Activated CD4-positive, CD25-positive, alpha-beta regulatory T cell treated with anti-CD3 and anti-CD28 coated beads, Interleukin-2, amount 50 U/mL, for 24 hours (primary cell): Measurements from ENCODE around the gene GPX2.

ENCODE experiments used
- ATAC-seq, 2 donors: fragments of 150-1000 bp; cut with Tn5 transposase; one replicate each; pipeline ENCODE4 v1.10.0; 2021; ENCODE audit warnings: mild to moderate bottlenecking in 1 of 2, moderate library complexity in 1 of 2

GPX2 gene

DNA sequence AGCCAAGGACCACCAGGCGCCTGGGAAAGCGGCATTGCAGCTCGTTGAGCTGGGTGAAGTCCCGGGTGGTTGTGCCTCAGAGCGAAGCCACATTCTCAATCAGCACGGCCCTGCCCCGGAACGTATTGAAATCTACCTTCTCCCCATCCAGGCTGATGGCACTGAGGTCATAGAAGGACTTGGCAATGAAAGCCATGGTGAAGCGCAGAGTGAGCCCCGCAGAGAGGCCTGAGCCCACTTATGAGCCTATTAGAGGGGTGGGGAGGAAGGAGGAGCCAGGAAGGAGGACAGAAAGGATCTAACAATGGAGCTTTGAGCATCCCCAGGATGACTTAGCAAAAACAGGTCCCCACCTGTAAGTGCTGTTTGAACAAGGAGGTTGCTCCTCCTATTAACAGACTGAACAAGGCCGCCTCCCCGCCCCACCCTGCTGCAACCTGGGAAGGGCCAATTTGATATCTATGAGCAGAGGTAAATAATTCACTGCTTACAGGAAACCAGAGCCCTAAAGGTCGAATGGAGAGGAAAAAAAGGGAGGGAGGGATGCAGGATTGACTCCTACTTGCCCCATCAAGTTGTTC lies at the start of gene GPX2:
TSS of gene GPX2 (minus strand) at position 215 of the 581 bp plus-strand sequence. CDS start at position 196, 19 bp downstream.
- no peak for ATAC-seq

DNA sequence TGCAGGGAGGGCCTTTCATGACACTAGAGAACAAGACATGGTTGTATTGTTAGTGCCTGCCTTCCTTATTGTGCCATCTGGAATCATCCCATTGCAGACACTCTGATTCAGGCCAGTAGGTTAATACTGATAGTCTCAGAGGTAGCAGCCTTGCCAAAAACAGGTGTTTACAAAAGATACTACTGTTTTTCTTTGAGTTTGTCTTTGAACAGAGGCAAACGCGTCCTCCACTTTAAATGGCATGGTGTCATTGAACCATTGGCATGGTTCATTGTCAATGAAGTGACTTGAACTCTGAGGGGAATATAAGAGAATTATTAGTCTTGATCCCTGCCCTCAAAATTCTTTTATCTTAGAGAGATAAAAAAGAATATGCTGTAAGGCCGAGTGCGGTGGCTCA lies 48.4 kb upstream of the GPX2 start:
- ATAC-seq: no peak

DNA sequence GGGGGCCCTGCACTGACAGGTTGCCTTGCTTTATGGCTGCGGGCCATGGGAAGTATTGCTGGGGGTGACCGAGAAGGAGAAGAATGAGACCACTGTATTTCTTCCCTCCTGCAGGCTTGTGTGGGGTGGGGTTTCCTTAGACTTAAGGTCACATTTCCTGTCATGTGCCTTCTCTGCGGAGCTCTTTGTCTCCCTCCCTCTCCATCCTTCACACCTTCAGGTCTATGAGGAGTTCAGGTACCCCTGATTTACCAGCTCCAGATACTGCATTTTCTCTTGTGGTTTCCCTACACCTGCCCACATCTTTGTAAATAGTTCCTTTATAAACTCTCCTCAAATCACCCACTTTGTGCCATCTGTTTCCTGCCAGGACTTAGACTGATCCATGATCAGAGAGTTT lies 47.8 kb upstream of the GPX2 start:
- no peak for ATAC-seq

DNA sequence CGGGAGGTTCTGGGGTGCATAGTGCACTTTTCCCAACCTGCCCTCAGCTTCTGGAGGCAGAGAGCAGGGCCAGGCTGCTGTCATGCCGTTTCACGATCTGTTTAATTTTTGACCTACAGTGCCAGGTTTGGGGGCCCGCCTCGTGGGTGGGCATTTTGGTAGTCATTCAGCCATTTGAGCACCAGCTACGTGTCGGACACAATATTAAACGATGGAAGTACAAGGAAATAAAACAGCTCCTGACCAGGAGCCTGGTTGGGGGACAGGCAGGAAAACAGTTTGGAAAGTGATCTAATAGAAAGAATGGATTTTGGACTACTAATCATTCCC lies 44.9 kb upstream of the GPX2 start:
- ATAC-seq: no peak

DNA sequence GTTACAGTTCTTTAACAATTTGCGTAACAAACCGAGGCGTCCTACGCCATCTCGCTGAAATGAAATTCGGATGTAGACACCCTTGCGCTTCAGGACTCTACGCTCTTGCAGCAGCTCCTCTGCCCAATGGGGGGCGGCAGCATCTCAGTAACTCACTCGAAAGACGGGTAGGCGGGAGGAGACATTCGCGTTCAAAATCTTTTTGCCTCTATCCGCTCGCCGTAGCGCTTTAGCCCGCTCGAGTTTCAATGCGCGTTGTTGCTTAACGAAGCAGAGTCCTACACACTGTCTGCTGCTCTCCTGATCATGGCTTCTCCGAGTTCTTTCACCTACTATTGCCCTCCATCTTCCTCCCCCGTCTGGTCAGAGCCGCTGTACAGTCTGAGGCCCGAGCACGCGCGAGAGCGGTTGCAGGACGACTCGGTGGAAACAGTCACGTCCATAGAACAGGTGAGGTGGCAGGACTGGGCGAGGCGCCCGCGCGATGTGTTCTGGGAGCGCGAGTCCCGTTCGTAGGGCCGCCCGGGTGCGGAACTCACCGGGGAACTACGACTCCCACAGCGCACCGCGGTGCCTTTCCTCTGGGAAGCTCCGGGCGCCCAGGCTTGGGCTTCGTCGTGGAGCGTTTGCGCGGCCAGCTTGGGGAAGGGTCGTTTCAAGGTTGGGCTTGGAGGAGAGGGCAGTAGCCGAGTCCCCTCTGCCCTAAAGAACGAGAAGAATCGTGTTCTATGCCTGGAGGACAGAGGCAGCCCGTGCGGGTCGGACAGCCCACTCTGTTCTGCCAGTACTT lies 44.3 kb upstream of the GPX2 start, which contains the start of gene FNTB:
TSS of gene FNTB (plus strand) at position 248 of the 790 bp plus-strand sequence. CDS start at position 307, 59 bp downstream.
- ATAC-seq: peak; percentile 98 to 99

DNA sequence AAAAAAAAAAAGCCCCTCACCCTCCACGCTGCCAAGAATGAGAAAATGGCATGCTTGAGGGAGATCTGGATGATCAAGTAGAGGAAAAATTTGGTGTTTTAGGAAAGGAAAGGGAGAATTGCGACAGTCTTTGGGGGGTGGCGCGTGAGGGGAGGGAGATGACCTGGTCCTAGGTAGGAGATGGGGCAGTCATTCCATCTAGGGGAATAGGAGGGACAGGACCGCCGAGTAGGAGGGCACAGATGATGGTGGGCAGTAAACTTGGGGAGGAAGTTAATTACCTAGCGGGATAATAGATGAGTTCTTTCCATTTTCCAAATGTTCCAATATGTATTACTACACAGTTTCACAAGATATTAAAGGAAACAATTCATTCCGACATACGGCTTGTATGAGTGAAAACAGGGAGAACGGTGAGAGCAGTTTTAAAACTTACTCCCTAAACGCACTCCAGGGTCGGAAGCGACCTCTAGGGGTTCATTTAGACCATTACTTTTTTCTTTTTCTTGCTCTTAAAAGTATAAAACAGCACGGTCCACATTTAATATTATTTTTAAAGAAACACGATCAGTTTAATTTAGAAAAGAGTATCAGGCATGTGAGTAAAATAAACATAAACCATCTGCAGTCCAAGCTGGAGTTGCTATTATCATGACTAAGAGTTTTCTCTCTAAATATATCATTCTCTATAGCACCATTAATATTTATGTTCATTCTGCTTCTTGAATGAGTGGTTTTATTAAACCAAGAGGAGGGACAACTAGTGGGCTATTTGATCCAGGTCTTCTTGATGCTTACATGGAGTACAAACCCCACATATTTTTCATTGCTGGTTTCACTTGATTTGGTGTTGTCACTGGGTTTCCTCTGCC lies 41.1 kb upstream of the GPX2 start:
- ATAC-seq: no peak

DNA sequence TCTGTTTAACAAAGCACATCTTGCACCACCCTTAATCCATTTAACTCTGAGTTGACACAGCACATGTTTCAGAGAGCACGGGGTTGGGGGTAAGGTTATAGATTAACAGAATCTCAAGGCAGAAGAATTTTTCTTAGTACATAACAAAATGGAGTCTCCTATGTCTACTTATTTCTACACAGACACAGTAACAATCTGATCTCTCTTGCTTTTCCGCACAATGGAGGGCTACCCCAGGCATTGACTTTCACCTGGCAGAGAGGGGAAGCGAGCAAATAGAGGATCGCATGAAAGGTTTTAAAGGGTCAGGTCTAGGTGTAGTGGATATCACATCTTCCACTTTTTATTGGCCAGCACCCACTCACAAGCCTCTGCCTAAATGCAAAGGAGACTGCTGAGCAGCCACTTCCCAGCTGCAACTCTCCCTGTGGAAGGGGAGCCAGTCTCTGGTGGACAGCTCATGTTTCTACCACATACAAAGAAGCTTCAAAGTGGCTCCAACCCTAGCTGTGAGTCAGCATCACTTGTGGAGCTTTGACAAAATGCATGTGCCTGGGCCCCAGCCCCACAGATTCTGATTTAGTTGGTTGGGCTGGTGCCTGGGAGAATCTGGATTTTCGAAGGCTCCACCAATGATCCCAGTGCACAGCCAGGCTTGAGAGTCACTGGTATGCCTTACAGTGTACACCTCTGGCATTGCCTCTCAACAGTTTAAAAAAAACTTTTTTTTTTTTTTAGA lies 37.0 kb upstream of the GPX2 start:
- no peak for ATAC-seq

DNA sequence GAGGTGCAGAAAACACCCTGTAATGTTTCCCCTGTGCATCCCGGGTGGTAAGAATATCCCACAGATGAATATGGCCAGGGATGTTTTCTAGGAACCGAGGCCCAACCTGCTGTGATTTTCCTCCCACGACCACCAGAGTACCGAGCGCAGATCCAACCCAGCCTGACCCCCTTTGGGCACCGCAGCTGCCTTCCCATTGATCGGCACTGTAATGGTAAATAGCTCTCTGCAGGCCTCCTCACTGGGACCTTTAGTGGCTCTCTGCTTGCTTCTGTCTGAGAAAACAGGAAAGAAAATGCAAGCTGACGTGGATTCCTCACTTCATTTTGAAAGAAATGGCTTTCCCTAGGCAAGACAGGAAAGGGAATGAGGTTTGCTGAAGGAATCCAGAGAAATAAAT lies 32.0 kb upstream of the GPX2 start:
- ATAC-seq: no peak

DNA sequence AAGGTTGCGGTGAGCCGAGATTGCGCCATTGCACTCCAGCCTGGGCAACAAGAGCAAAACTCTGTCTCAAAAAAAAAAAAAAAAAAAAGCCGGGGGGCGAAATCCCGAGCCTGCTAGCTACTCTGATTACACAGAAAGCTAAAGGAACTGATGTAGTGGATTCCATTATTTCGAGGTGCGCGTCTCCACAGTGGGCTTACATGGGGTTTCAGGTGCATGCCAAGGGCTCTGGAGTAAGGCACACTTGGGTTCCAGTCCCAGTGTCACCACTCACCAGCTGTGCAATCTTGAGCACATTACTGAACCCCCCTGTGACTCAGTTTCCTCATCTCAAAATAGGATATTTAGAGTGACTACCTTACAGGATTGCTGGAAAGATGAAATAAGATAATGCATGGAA lies 31.3 kb upstream of the GPX2 start:
- no peak for ATAC-seq

DNA sequence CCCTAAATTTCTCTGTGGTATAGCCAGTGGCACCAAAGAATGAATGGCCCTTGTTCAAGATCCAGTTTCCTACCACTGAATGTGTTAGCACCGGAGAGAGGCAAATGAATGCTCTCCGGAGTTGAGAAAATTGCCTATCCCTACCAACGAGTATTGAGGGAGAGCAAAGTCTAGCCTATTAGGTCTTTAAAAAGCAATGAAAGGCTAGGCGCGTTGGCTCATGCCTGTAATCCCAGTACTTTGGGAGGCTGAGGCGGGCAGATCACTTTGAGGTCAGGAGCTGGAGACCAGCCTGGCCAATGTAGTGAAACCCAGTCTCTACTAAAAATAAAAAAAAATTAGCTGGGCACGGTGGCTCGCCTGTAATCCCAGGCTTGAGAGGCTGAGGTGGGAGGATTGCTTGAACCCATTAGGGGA lies 30.5 kb upstream of the GPX2 start:
- no peak for ATAC-seq

DNA sequence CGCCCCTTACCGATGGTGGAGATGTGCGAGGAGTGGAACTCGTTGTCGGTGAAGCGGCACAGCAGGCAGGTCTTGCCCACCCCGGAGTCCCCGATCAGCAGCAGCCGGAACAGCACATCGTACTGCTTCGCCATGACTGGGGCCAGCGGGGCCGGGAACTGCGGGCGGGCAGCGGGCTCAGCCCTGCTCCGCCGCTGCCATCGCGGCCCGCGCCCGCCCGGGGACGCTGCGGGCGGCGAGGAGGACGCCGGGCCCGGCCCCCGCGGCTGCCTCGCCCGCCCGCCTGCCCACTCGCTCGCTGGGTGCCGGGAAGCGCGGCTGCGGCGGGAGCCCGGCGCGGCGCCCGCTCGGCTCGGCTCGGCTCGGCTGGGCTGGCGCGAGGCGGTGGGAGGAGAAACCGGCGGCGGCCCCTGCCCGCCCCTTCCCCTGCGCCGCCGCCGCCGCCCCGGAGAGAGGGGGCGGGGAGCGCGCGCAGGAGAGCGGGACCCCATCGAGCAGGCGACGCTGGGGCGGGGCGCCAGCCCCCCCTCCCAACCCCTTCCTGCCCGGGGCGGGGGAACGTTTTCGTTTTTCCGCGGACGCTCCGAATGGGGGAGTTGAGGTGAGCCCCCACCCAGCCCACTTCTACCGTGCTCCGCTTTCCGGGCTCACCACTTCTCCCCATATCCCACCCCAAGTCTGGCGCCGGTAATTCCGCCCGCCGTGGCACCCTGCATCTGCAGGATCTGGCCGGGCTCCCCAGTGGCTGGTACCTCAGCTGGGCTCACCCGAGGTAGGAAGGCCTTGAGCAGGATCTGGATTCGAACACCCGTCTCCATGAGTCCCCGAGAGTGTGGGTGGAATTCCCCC lies 29.6 kb upstream of the GPX2 start, which contains the start of gene RAB15:
TSS of gene RAB15 (minus strand) at position 394 of the 849 bp plus-strand sequence. CDS start at position 134, 260 bp downstream.
- ATAC-seq: peak; percentile 67 to 68

DNA sequence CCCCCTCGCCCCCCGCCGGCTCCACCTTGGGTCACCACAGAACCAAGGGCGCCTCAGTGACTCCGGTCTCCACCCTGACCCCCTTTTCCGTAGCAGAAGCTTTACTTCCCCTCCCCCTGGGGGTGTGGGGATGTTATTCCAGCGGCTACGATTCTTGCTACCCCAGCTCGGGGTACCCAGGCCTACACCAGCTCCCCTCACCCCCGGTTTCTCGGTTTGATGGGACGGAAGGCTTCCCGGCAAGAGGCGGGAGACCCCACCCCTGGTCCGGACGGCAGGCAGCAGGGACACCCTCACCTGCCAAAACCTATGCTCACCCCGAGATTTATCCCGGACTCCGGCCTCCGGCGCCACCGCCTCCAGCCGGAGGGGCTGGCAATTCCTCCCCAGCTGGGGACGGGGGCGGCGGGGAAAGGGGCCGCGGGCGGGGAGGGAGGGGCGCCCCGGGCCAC lies 29.0 kb upstream of the GPX2 start:
- ATAC-seq: no peak

DNA sequence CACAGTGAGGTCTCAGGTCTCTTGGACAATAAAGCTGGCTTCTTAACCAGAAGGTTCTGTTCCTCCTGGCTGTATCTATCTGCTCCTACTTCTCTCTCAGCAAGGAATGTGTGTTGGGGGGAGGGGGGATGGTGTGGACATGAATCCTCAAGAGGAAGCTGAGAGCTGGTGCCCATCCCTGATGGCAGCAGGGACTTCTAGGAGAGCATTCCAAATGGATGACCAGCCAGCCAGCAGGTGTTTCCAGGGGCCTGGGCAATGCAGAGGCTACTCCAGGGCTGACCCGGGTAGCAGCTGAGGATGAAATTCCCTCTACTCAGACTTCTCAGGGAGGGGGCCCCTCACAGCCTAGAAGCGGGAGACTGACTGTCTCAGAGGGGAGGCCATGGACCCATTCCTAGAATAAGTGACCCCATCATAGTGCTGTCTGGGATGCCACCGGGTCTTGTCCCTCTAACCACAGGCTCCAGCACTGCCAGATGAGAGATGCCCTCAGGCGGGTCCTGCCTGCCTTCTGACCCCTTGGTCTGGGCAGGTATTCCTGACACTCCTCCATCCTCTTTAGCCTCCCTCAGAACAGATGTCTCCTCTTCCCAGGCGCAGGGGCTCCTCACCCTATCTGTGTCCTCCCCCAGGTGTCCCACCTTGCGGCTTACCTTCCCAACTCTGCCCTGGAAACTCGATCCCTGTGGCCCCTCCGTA lies 28.4 kb upstream of the GPX2 start:
- no peak for ATAC-seq

DNA sequence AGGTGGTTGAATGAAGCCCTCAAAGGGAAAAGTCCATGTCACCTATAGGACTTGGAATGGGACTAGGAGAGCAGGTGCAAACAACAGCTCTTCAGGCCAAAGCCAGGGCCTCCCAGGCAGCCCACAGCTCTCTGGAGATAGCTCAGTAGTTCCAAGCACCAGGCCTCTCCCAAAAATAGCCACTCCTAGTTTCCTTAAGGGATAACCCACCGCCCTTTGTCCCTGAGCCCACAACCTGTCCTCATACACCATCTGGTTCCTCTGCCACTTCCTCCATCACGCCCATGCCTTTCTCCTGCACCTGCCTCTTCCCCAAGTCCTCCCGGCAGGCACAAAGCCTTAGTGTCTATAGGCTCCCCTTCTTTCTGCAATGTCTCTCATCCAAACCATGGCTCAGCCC lies 27.5 kb upstream of the GPX2 start:
- no peak for ATAC-seq

DNA sequence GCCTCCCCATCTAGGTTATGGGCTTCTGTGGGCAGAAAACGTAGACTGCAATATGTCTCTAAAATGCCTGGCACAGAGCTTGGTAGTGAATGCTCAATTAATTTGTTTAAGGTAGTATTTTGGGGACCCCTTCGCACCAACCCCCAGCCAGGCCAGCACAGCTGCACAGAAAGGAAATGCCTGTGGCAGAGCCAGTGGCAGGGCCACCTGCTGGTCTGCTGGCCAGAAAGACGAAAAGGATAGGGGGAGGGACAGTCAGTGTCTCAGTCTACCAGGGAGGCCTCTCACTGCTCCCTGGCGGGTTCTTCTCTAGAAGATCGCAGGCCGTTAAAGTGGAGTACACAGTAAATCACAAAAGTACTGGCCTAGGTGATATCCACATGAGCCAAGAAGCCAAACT lies 26.1 kb upstream of the GPX2 start:
- ATAC-seq: no peak

DNA sequence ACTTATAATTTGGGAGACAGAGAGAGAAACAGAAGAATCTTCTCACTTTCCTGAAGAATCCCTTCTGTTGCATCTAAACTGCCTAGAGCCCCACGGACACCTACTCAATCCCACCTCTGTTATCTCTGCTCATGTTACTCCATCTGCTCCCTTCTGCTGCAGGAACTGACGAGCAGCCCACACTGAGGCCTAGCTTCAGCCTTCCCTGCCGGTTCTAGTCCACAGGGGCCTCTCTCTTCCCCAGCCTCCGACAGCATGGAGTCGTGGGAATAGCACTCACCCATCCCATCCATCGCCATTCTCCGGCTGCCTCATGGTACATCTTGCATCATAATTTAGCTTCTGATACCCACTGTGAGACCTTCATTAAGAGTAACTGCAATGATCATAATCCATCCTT lies 25.6 kb upstream of the GPX2 start:
- ATAC-seq: no peak

DNA sequence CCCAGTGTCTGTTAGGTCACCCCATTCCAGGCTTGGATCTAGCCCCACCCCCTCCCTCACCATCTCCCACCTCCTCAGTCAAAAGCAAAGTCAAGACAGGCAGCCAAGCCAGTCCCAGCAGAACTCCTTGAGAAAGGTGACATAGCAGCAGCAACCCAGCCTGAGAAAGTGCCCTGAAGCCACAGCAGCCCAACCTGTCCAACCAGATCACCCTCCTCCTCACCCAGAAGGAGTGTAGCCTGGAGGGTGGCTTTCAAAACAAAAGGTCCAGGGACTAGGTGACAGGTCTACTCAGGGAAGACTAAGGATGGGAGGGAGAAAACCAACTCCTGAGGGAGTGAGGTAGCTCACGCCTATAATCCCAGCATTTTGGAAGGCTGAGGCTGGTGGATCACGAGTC lies 24.4 kb upstream of the GPX2 start:
- ATAC-seq: no peak

DNA sequence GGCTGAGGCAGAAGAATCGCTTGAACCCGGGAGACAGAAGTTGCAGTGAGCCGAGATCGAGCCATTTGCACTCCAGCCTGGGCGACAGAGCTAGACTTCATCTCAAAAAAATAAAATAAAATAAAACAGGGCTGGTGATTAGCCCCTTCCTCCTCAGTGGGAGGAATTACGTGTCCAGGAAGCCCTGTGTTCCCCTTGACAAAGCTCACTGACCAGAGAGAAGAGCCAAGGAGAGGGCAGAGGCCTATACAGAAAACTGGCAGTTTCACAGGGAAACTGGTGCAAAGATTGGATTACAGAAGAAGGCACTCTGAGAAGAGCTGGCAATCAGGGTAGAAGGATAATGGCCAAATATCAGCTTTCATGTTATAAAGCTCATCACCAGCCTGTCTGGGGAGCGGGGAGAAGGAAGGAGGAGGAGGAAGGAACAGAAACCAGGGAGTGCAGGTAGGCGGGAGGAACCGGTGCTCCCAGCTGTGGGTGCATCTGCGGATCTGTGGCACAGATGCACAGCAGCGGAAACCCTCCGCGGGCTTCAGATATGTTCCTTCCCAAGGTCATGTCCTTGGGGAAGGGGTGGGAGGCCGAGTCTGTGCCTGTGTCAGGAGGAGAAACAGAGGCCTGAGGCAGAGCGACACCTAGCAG lies 22.9 kb upstream of the GPX2 start:
- no peak for ATAC-seq

DNA sequence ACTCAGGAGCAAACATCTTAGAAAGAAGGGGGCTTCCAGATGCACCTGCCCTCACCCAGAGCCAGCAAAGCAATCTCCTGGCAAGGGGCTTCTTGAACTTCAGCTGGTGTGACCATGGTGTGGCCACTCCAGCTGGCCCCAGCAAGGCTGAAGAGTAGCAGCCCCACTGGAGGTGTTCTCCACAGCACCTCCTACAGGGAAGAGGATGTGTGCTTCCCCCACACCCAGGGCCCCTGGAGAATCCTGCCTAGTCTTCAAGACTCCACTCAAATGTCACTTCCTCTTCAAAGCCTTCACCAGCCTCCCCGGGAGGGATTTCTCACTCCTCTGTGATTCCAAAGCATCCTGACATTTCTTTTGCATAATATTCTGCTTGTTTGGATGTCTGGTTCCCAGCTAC lies 21.1 kb upstream of the GPX2 start:
- ATAC-seq: no peak

DNA sequence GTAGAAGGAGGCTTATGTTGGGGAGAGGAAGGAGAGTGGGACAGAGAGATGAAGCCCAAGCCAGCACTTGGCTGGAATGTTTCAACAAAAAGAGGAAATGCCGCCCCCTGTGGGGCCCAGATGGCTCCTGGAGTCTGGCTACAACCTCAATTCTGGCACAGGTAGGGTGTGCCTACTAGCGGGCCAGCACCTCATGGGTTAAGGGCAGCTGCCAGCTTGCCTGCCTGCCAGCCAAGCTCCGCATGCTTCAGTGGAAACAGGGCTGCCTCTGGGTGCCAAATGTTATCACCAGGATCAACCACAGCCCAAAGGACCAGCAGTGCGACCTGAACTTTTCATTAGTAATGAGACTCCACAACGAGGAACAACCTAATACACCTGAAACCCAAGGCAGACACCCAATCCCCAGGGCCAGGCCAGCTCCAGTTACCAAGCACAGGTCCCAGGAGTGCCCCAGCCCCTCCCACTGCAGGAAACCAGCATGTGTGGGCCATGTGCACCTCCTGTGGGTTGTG lies 18.3 kb upstream of the GPX2 start:
- ATAC-seq: no peak
